ENCODE data around the gene PPP1R3G.
A peak's percentile ranks its signal among the peaks of the same experiment; 100 is the strongest.
"Not testable (repeated sequence)": the region's sequence is repeated elsewhere in the genome, so short reads cannot be mapped to it uniquely, and the experiment has no call there.

The PPP1R3G gene

DNA sequence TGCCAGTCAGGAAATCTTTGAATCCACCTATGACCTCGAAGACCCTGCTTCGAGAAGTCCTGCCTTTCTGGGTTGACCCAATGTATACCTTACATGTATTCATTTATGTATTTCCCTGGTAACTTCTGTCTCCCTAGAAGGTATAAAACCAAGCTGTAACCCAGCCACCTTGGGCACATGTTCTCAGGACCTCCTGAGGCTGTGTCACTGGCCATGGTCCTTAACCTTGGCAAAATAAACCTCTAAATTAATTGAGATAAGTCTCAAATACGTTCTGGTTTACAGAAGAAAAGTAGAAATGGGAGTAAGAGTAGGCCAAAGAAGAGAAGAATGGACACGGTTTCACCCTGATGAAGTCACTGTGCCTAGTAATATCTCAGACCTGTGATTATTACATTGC, 30.0 kb upstream of the PPP1R3G start:
- H2BK15ac ChIP-seq (ENCODE audit: low read length): no peak overlapping the region
- H3K36me3 ChIP-seq (replicated peaks in 1 of 2; ENCODE audit: control insufficient read depth in 2 of 2, insufficient read depth in 2 of 2, low read length in 2 of 2): no peaks in the 10 kb centered on the region
- H3K27me3 ChIP-seq (ENCODE audit: control insufficient read depth in 3 of 3, insufficient read depth in 3 of 3, low read depth in 1 of 3, low read length in 3 of 3): no peaks in the 10 kb centered on the region
- no peak overlapping the region for H3K27ac ChIP-seq (replicated peaks; ENCODE audit: low read length)
- H4K8ac ChIP-seq (ENCODE audit: low read depth, low read length): no peak overlapping the region
- no peak overlapping the region for H2AFZ ChIP-seq (ENCODE audit: low read length)
- H2BK12ac ChIP-seq (ENCODE audit: low read length): no peak overlapping the region
- H3K4me3 ChIP-seq (ENCODE audit: low read length in 2 of 2): no peak overlapping the region
- no peaks in the 10 kb centered on the region for H3K9me3 ChIP-seq (replicated peaks in 1 of 2; ENCODE audit: control insufficient read depth in 2 of 2, insufficient read depth in 1 of 2, low read depth in 1 of 2, low read length in 2 of 2)
- H3K18ac ChIP-seq (ENCODE audit: low read length): no peak overlapping the region
- H3K4me1 ChIP-seq (ENCODE audit: control insufficient read depth in 2 of 2, insufficient read depth in 1 of 2, low read depth in 1 of 2, low read length in 2 of 2): no peaks in the 10 kb centered on the region
- no peak overlapping the region for H3K4ac ChIP-seq (ENCODE audit: low read length)
- H3K4me2 ChIP-seq (ENCODE audit: insufficient read depth, low read length, poor library complexity, severe bottlenecking): no peak overlapping the region
- no peak overlapping the region for H4K91ac ChIP-seq (ENCODE audit: low read depth, low read length, poor library complexity)
- no peak overlapping the region for H2BK120ac ChIP-seq (ENCODE audit: low read depth, low read length)
- H2AK5ac ChIP-seq (ENCODE audit: low read depth, low read length): no peak overlapping the region
- H3K9ac ChIP-seq (ENCODE audit: low read depth, low read length, poor library complexity): no peak overlapping the region
- no peak overlapping the region for H2BK5ac ChIP-seq (ENCODE audit: low read length)
- H3K14ac ChIP-seq (ENCODE audit: low read length): no peak overlapping the region
- H3K79me1 ChIP-seq (ENCODE audit: low read depth, low read length): no peaks in the 10 kb centered on the region
- DNase-seq (ENCODE audit: low spot score): no peak
- no CpG with 5 or more reads among the region's 4 CpGs for WGBS, 2 donors (ENCODE audit: extremely low coverage in 2 of 2, insufficient read length in 2 of 2, insufficient replicate concordance in 1 of 2)
- no peak overlapping the region for H3K23ac ChIP-seq (ENCODE audit: low read depth, low read length, poor library complexity)

- Histone ChIP-seq H3K36me3 (replicated peaks in 1 of 2; ENCODE audit: control insufficient read depth in 2 of 2, insufficient read depth in 2 of 2, low read length in 2 of 2) (no peaks in the 10 kb centered on the region), H3K4ac (ENCODE audit: low read length) (no peak overlapping the region), H4K91ac (ENCODE audit: low read depth, low read length, poor library complexity) (no peak overlapping the region), H2BK12ac (ENCODE audit: low read length) (no peak overlapping the region), H3K9ac (ENCODE audit: low read depth, low read length, poor library complexity) (no peak overlapping the region), H3K18ac (ENCODE audit: low read length) (no peak overlapping the region), H3K14ac (ENCODE audit: low read length) (no peak overlapping the region), H3K4me1 (ENCODE audit: control insufficient read depth in 2 of 2, insufficient read depth in 1 of 2, low read depth in 1 of 2, low read length in 2 of 2) (no peaks in the 10 kb centered on the region), H3K4me3 (ENCODE audit: low read length in 2 of 2) (no peak overlapping the region), H3K23ac (ENCODE audit: low read depth, low read length, poor library complexity) (peak overlapping the region; percentile 60), H3K9me3 (replicated peaks in 1 of 2; ENCODE audit: control insufficient read depth in 2 of 2, insufficient read depth in 1 of 2, low read depth in 1 of 2, low read length in 2 of 2) (no peaks in the 10 kb centered on the region), H4K8ac (ENCODE audit: low read depth, low read length) (no peak overlapping the region), H3K27ac (replicated peaks; ENCODE audit: low read length) (no peak overlapping the region), H3K79me1 (ENCODE audit: low read depth, low read length) (no peaks in the 10 kb centered on the region), H2BK120ac (ENCODE audit: low read depth, low read length) (no peak overlapping the region), H2AK5ac (ENCODE audit: low read depth, low read length) (no peak overlapping the region), H2AFZ (ENCODE audit: low read length) (no peak overlapping the region), H3K4me2 (ENCODE audit: insufficient read depth, low read length, poor library complexity, severe bottlenecking) (no peak overlapping the region), H2BK15ac (ENCODE audit: low read length) (no peak overlapping the region), H3K27me3 (ENCODE audit: control insufficient read depth in 3 of 3, insufficient read depth in 3 of 3, low read depth in 1 of 3, low read length in 3 of 3) (no peaks in the 10 kb centered on the region), H2BK5ac (ENCODE audit: low read length) (no peak overlapping the region)
- DNase-seq (ENCODE audit: low spot score): no peak
- no CpG with 5 or more reads among the region's 8 CpGs for WGBS, 2 donors (ENCODE audit: extremely low coverage in 2 of 2, insufficient read length in 2 of 2, insufficient replicate concordance in 1 of 2)
Observed at GRCh38 chr6:5058254-5058653, 26.9 kb upstream of the PPP1R3G start.

DNA sequence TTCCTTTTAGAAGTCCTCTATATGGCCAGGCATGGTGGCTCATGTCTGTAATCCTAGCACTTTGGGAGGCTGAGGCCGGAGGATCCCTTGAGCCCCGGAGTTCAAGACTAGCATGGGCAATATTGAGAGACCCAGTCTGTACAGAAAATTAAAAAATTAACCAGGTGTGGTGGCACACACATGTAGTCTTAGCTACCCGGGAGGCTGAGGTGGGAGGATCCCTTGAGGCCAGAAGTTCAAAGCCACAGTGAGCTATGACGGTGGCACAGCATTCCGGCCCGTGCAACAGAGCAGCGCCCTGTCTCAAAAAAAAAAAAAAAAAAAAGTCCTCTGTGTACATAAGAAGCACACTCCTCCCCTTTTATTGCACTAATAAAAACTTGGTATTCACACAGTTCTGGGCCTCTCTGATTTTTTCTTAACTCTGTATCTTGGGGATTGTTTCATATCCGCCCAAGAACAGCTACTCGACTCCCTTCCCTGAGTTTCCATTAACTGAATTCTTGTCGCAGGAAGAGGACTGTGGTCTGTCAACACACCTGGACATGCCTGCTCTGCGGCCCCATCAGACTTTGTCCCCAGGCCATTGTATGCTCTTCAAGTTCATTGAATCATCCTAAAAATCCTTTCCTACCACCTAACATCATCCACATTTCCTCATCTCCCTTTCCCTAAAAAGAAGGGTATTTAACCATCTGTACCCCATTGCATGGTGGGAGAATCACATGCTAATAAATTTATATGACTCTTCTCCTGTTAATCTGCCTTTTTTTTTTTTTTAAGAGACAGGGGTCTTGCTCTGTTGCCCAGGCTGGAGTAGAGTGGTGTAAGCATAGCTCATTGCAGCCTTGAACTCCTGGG, 25.9 kb upstream of the PPP1R3G start:
- H3K23ac ChIP-seq (ENCODE audit: low read depth, low read length, poor library complexity): no peak overlapping the region
- no peak overlapping the region for H3K4me2 ChIP-seq (ENCODE audit: insufficient read depth, low read length, poor library complexity, severe bottlenecking)
- no peak overlapping the region for H3K14ac ChIP-seq (ENCODE audit: low read length)
- WGBS, 2 donors (ENCODE audit: extremely low coverage in 2 of 2, insufficient read length in 2 of 2, insufficient replicate concordance in 1 of 2): no CpG with 5 or more reads among the region's 11 CpGs
- no peaks in the 10 kb centered on the region for H3K9me3 ChIP-seq (replicated peaks in 1 of 2; ENCODE audit: control insufficient read depth in 2 of 2, insufficient read depth in 1 of 2, low read depth in 1 of 2, low read length in 2 of 2)
- no peak overlapping the region for H3K18ac ChIP-seq (ENCODE audit: low read length)
- no peak overlapping the region for H2BK15ac ChIP-seq (ENCODE audit: low read length)
- H4K8ac ChIP-seq (ENCODE audit: low read depth, low read length): no peak overlapping the region
- no peaks in the 10 kb centered on the region for H3K27me3 ChIP-seq (ENCODE audit: control insufficient read depth in 3 of 3, insufficient read depth in 3 of 3, low read depth in 1 of 3, low read length in 3 of 3)
- H3K4me1 ChIP-seq (ENCODE audit: control insufficient read depth in 2 of 2, insufficient read depth in 1 of 2, low read depth in 1 of 2, low read length in 2 of 2): no peaks in the 10 kb centered on the region
- no peak for DNase-seq (ENCODE audit: low spot score)
- H3K79me1 ChIP-seq (ENCODE audit: low read depth, low read length): no peaks in the 10 kb centered on the region
- no peaks in the 10 kb centered on the region for H3K36me3 ChIP-seq (replicated peaks in 1 of 2; ENCODE audit: control insufficient read depth in 2 of 2, insufficient read depth in 2 of 2, low read length in 2 of 2)
- no peak overlapping the region for H2AK5ac ChIP-seq (ENCODE audit: low read depth, low read length)
- no peak overlapping the region for H2BK120ac ChIP-seq (ENCODE audit: low read depth, low read length)
- no peak overlapping the region for H2BK12ac ChIP-seq (ENCODE audit: low read length)
- H2BK5ac ChIP-seq (ENCODE audit: low read length): no peak overlapping the region
- H4K91ac ChIP-seq (ENCODE audit: low read depth, low read length, poor library complexity): no peak overlapping the region
- H2AFZ ChIP-seq (ENCODE audit: low read length): no peak overlapping the region
- H3K4ac ChIP-seq (ENCODE audit: low read length): no peak overlapping the region
- H3K27ac ChIP-seq (replicated peaks; ENCODE audit: low read length): no peak overlapping the region
- H3K9ac ChIP-seq (ENCODE audit: low read depth, low read length, poor library complexity): no peak overlapping the region
- H3K4me3 ChIP-seq (ENCODE audit: low read length in 2 of 2): no peak overlapping the region

GRCh38 chr6:5060439-5060838, 24.7 kb upstream of the PPP1R3G start:
- not testable (repeated sequence) for H3K4me1 ChIP-seq (ENCODE audit: control insufficient read depth in 2 of 2, insufficient read depth in 1 of 2, low read depth in 1 of 2, low read length in 2 of 2); H3K9me3 ChIP-seq (replicated peaks in 1 of 2; ENCODE audit: control insufficient read depth in 2 of 2, insufficient read depth in 1 of 2, low read depth in 1 of 2, low read length in 2 of 2); H2AFZ ChIP-seq (ENCODE audit: low read length); H4K91ac ChIP-seq (ENCODE audit: low read depth, low read length, poor library complexity); DNase-seq (ENCODE audit: low spot score); H4K8ac ChIP-seq (ENCODE audit: low read depth, low read length); H2BK12ac ChIP-seq (ENCODE audit: low read length); H3K4ac ChIP-seq (ENCODE audit: low read length); H3K9ac ChIP-seq (ENCODE audit: low read depth, low read length, poor library complexity); H3K18ac ChIP-seq (ENCODE audit: low read length); H2BK120ac ChIP-seq (ENCODE audit: low read depth, low read length); H3K27ac ChIP-seq (replicated peaks; ENCODE audit: low read length); H3K79me1 ChIP-seq (ENCODE audit: low read depth, low read length); H2BK5ac ChIP-seq (ENCODE audit: low read length); H3K4me2 ChIP-seq (ENCODE audit: insufficient read depth, low read length, poor library complexity, severe bottlenecking); H2BK15ac ChIP-seq (ENCODE audit: low read length); H2AK5ac ChIP-seq (ENCODE audit: low read depth, low read length); H3K4me3 ChIP-seq (ENCODE audit: low read length in 2 of 2); H3K36me3 ChIP-seq (replicated peaks in 1 of 2; ENCODE audit: control insufficient read depth in 2 of 2, insufficient read depth in 2 of 2, low read length in 2 of 2); H3K27me3 ChIP-seq (ENCODE audit: control insufficient read depth in 3 of 3, insufficient read depth in 3 of 3, low read depth in 1 of 3, low read length in 3 of 3); H3K23ac ChIP-seq (ENCODE audit: low read depth, low read length, poor library complexity); H3K14ac ChIP-seq (ENCODE audit: low read length)
- WGBS, 2 donors (ENCODE audit: extremely low coverage in 2 of 2, insufficient read length in 2 of 2, insufficient replicate concordance in 1 of 2): no CpG with 5 or more reads among the region's 9 CpGs

Data from neuronal stem cell (in vitro differentiated cells).